ENCODE results near the gene HSPBP1. TPM values are rescaled to one million over a fixed set of nuclear protein-coding genes. Genes with fewer than 3 reads are reported as not detected.
A peak's percentile ranks its signal among the peaks of the same experiment; 100 is the strongest.

Gene HSPBP1
- total and polyA plus RNA-seq, 2 of the 13 experiments (the other 11 are each of a cell fraction or from before 2014, with no cell fraction given): 22.3 to 33.7 TPM

DNA sequence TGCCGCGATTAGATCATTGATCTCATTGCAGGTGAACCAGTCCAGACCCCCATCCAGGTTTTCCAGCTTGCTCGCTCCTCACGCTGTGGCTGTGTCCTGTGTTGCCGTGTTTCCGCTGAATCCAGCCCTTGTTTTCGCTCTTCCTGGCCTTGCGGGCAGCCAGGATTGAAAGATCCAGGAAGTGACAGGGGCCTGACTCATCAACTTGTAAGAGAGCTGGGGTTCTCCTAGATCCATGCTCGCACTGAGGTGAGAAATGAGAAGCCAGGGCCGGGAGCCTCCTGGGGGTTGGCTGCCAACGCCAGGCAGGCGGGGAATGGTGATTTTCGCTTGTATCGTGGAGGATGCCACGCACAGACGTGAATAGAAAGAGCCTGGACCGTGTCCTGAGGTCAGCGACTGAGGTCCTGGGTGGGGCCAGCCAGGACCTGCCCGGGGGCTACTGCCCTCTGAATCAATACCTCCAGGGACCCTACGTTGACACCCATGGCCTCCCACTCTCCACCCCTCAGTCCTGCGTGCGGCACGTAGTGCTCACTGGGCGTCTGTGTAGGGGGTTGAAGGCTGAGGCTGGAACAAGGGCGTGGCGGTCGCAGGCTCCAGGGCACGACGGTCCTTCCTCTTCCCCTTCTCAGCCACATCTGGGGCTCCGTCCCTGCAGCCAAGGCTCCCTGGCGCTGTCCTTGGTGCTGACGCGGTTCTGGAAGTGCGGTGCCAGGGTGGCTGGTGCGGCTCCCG lies 63.3 kb downstream of the HSPBP1 start (continued):
- no peak for TF ChIP-seq SRSF4 (IDR thresholded peaks at IDR 0.05; ENCODE audit: low read depth, low read length, poor library complexity, severe bottlenecking)
- peak; percentile 64; the same call in 1 of the 2 replicates for TF ChIP-seq ZNF549 (CRISPR knock-in tag; IDR thresholded peaks at IDR 0.05)
- TF ChIP-seq, protein P1, sequence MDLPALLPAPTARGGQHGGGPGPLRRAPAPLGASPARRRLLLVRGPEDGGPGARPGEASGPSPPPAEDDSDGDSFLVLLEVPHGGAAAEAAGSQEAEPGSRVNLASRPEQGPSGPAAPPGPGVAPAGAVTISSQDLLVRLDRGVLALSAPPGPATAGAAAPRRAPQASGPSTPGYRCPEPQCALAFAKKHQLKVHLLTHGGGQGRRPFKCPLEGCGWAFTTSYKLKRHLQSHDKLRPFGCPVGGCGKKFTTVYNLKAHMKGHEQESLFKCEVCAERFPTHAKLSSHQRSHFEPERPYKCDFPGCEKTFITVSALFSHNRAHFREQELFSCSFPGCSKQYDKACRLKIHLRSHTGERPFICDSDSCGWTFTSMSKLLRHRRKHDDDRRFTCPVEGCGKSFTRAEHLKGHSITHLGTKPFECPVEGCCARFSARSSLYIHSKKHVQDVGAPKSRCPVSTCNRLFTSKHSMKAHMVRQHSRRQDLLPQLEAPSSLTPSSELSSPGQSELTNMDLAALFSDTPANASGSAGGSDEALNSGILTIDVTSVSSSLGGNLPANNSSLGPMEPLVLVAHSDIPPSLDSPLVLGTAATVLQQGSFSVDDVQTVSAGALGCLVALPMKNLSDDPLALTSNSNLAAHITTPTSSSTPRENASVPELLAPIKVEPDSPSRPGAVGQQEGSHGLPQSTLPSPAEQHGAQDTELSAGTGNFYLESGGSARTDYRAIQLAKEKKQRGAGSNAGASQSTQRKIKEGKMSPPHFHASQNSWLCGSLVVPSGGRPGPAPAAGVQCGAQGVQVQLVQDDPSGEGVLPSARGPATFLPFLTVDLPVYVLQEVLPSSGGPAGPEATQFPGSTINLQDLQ (CRISPR knock-in tag; IDR thresholded peaks at IDR 0.05): peak; percentile 87
- TF ChIP-seq FOXC1 (CRISPR knock-in tag; IDR thresholded peaks at IDR 0.05; ENCODE audit: borderline replicate concordance): peak; percentile 84; the same call in 1 of the 2 replicates
- TF ChIP-seq, protein P2, sequence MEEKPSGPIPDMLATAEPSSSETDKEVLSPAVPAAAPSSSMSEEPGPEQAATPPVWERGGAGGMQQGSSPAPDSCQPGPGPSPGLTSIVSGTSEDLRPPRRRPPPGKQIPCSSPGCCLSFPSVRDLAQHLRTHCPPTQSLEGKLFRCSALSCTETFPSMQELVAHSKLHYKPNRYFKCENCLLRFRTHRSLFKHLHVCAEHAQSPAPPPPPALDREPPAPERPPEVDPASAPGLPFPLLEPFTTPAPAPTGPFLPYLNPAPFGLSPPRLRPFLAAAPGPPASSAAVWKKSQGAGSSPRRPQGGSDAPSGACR (CRISPR knock-in tag; IDR thresholded peaks at IDR 0.05): peak; percentile 96
- TF ChIP-seq TRIM24 (CRISPR knock-in tag; IDR thresholded peaks at IDR 0.05): no peak
- TF ChIP-seq TBP (CRISPR knock-in tag; IDR thresholded peaks at IDR 0.05): no peak
- peak; percentile 88 for TF ChIP-seq ZNF724P (CRISPR knock-in tag; IDR thresholded peaks at IDR 0.05; ENCODE audit: borderline replicate concordance)
- TF ChIP-seq ZBTB21 (CRISPR knock-in tag; IDR thresholded peaks at IDR 0.05): peak; percentile 58
- peak; percentile 99 for TF ChIP-seq NKX3-1 (CRISPR knock-in tag; IDR thresholded peaks at IDR 0.05)
- no peak for TF ChIP-seq SCMH1 (CRISPR knock-in tag; IDR thresholded peaks at IDR 0.05; ENCODE audit: borderline replicate concordance)
- TF ChIP-seq ATRX (CRISPR knock-in tag; IDR thresholded peaks at IDR 0.05; ENCODE audit: borderline replicate concordance): no peak
- TF ChIP-seq ZNF292 (CRISPR knock-in tag; IDR thresholded peaks at IDR 0.05; ENCODE audit: borderline replicate concordance, low read depth): peak; percentile 75; the same call in 1 of the 2 replicates
- TF ChIP-seq, protein P3, sequence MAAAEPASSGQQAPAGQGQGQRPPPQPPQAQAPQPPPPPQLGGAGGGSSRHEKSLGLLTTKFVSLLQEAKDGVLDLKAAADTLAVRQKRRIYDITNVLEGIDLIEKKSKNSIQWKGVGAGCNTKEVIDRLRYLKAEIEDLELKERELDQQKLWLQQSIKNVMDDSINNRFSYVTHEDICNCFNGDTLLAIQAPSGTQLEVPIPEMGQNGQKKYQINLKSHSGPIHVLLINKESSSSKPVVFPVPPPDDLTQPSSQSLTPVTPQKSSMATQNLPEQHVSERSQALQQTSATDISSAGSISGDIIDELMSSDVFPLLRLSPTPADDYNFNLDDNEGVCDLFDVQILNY (CRISPR knock-in tag; conservative IDR thresholded peaks at IDR 0.05): peak; percentile 53; the same call in 1 of the 2 replicates
- TF ChIP-seq, protein P4, sequence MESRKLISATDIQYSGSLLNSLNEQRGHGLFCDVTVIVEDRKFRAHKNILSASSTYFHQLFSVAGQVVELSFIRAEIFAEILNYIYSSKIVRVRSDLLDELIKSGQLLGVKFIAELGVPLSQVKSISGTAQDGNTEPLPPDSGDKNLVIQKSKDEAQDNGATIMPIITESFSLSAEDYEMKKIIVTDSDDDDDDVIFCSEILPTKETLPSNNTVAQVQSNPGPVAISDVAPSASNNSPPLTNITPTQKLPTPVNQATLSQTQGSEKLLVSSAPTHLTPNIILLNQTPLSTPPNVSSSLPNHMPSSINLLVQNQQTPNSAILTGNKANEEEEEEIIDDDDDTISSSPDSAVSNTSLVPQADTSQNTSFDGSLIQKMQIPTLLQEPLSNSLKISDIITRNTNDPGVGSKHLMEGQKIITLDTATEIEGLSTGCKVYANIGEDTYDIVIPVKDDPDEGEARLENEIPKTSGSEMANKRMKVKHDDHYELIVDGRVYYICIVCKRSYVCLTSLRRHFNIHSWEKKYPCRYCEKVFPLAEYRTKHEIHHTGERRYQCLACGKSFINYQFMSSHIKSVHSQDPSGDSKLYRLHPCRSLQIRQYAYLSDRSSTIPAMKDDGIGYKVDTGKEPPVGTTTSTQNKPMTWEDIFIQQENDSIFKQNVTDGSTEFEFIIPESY (CRISPR knock-in tag; IDR thresholded peaks at IDR 0.05): peak; percentile 82
- TF ChIP-seq ZNF674 (CRISPR knock-in tag; IDR thresholded peaks at IDR 0.05; ENCODE audit: low read depth): no peak
- TF ChIP-seq, protein P5, sequence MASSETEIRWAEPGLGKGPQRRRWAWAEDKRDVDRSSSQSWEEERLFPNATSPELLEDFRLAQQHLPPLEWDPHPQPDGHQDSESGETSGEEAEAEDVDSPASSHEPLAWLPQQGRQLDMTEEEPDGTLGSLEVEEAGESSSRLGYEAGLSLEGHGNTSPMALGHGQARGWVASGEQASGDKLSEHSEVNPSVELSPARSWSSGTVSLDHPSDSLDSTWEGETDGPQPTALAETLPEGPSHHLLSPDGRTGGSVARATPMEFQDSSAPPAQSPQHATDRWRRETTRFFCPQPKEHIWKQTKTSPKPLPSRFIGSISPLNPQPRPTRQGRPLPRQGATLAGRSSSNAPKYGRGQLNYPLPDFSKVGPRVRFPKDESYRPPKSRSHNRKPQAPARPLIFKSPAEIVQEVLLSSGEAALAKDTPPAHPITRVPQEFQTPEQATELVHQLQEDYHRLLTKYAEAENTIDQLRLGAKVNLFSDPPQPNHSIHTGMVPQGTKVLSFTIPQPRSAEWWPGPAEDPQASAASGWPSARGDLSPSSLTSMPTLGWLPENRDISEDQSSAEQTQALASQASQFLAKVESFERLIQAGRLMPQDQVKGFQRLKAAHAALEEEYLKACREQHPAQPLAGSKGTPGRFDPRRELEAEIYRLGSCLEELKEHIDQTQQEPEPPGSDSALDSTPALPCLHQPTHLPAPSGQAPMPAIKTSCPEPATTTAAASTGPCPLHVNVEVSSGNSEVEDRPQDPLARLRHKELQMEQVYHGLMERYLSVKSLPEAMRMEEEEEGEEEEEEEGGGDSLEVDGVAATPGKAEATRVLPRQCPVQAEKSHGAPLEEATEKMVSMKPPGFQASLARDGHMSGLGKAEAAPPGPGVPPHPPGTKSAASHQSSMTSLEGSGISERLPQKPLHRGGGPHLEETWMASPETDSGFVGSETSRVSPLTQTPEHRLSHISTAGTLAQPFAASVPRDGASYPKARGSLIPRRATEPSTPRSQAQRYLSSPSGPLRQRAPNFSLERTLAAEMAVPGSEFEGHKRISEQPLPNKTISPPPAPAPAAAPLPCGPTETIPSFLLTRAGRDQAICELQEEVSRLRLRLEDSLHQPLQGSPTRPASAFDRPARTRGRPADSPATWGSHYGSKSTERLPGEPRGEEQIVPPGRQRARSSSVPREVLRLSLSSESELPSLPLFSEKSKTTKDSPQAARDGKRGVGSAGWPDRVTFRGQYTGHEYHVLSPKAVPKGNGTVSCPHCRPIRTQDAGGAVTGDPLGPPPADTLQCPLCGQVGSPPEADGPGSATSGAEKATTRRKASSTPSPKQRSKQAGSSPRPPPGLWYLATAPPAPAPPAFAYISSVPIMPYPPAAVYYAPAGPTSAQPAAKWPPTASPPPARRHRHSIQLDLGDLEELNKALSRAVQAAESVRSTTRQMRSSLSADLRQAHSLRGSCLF (CRISPR knock-in tag; IDR thresholded peaks at IDR 0.05; ENCODE audit: borderline replicate concordance): peak; percentile 87; the same call in 1 of the 2 replicates

Data from HepG2 (cell line).